DOHH2 (cell line): ENCODE data around the gene AGRN.

ENCODE experiments used
- EZH2phosphoT487 ChIP-seq: fragments of 200-600 bp; sonication (generic); IDR thresholded peaks from 2 replicates; pipeline ENCODE4 v1.6.1; 2017; ENCODE audit warnings: borderline replicate concordance, mild to moderate bottlenecking, antibody characterized with exemption, low read length, moderate library complexity, mixed read lengths
- TF ChIP-seq, protein P1 (sequence below): fragments of 200-600 bp; sonication (generic); IDR thresholded peaks from one replicate; pipeline ENCODE4 v1.5.1; 2014; ENCODE audit warnings: antibody characterized with exemption, mild to moderate bottlenecking, low read depth, low read length; ENCODE audit not compliant: poor library complexity, severe bottlenecking

DNA sequence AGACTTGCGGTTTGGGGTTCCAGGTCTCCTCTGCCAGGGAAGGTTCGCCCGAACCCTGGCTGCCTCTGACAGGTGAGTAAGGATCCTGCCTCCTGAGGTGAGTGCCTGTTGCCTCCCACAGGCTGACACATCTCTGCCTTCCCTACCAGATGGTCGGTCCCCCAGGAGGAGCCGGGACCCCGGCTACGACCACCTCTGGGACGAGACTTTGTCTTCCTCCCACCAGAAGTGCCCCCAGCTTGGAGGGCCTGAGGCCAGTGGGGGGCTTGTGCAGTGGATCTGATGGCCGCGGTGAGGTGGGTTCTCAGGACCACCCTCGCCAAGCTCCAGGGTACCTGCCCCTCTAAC, 45.7 kb upstream of the AGRN start:
- TF ChIP-seq, protein P1, sequence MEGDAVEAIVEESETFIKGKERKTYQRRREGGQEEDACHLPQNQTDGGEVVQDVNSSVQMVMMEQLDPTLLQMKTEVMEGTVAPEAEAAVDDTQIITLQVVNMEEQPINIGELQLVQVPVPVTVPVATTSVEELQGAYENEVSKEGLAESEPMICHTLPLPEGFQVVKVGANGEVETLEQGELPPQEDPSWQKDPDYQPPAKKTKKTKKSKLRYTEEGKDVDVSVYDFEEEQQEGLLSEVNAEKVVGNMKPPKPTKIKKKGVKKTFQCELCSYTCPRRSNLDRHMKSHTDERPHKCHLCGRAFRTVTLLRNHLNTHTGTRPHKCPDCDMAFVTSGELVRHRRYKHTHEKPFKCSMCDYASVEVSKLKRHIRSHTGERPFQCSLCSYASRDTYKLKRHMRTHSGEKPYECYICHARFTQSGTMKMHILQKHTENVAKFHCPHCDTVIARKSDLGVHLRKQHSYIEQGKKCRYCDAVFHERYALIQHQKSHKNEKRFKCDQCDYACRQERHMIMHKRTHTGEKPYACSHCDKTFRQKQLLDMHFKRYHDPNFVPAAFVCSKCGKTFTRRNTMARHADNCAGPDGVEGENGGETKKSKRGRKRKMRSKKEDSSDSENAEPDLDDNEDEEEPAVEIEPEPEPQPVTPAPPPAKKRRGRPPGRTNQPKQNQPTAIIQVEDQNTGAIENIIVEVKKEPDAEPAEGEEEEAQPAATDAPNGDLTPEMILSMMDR, result no peak
- no peak for TF ChIP-seq EZH2phosphoT487
